Measurements from ENCODE around the gene SSTR3. TPM values are rescaled to one million over a fixed set of nuclear protein-coding genes. Genes with fewer than 3 reads are reported as not detected.

SSTR3 gene
- total and polyA plus RNA-seq, 8 donors = 0.04 to 0.26 (median 0.09) TPM; not detected in 2

- peaks cover 5 to 11% of the 10 kb centered on the region in 2 donors for H3K4me1 ChIP-seq
- intact Hi-C loops (cut with DNase I) = no loop called here
- H3K9me3 ChIP-seq = peaks cover 0 to 6% of the 10 kb centered on the region in 2 donors
- no peaks in the 10 kb centered on the region for H3K36me3 ChIP-seq
- no peaks in the 10 kb centered on the region for H3K27me3 ChIP-seq
- no peak overlapping the region for H3K4me3 ChIP-seq
- DNase-seq (peak in 1 of 4 donors; percentile 17), ATAC-seq (no peak)
- no peak overlapping the region for H3K27ac ChIP-seq
- no peak for TF ChIP-seq CTCF (IDR thresholded peaks at IDR 0.05)
Observed at GRCh38 chr22:37162221-37163095, 49.8 kb downstream of the SSTR3 start.

DNA sequence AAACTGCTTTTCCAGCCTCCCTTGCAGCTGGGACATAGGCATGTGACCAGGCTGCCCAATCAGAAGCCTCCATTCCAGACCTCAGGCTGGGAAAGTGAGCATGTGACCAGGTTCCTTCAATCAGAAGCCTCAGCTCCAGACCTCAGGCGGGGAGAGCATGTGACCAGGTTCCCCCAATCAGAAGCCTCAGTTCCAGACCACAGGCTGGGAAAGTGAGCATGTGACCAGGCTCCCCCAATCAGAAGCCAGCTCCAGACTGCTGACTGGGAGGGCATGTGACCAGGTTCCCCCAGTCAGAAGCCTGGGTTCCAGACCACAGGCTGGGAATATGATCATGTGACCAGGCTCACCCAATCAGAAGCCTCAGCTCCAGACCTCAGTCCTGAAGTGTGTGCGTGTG, 50.8 kb downstream of the SSTR3 start:
- no peak for TF ChIP-seq CTCF (IDR thresholded peaks at IDR 0.05)
- no peak for ATAC-seq

GRCh38 chr22:37160027-37160426, 52.2 kb downstream of the SSTR3 start:
- TF ChIP-seq CTCF (IDR thresholded peaks at IDR 0.05) = no peak
- intact Hi-C loops (cut with DNase I) = no loop called here

More for the DNA sequence above, 50.8 kb downstream of the SSTR3 start:
- H3K4me1 ChIP-seq = peaks cover 0 to 3% of the 10 kb centered on the region in 2 donors
- no peak overlapping the region for H3K27ac ChIP-seq
- peaks cover 0 to 6% of the 10 kb centered on the region in 2 donors for H3K9me3 ChIP-seq
- H3K36me3 ChIP-seq = no peaks in the 10 kb centered on the region
- H3K27me3 ChIP-seq = no peaks in the 10 kb centered on the region
- no peak for DNase-seq
- intact Hi-C loops (cut with DNase I) = no loop called here
- H3K4me3 ChIP-seq = no peak overlapping the region

DNA sequence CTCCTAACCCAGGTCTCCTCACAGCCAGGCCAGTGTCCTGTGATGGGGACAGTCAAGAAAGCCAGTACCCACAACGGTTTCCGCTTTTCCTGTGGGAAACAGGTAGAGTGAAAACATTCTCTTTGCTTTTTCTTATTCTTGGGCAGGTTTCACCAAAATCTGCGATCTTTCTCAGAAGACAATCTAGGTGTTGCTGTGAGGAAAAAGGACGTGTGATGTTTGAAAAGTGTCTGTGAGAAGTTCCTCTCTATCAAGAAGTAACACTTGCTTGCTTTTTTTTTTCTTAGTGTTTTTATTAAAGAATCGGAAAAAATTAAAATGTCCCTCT, 53.4 kb downstream of the SSTR3 start:
- no peak overlapping the region for H3K27ac ChIP-seq
- H3K4me1 ChIP-seq = peaks cover 0 to 3% of the 10 kb centered on the region in 2 donors
- no peaks in the 10 kb centered on the region for H3K27me3 ChIP-seq
- H3K36me3 ChIP-seq = no peaks in the 10 kb centered on the region
- no peak overlapping the region for H3K4me3 ChIP-seq
- ATAC-seq = no peak
- no peak for DNase-seq
- intact Hi-C loops (cut with DNase I) = no loop called here
- peaks cover 0 to 6% of the 10 kb centered on the region in 2 donors for H3K9me3 ChIP-seq
- no peak for TF ChIP-seq CTCF (IDR thresholded peaks at IDR 0.05)

More at GRCh38 chr22:37160027-37160426, 52.2 kb downstream of the SSTR3 start:
- Histone ChIP-seq H3K4me1 (peaks cover 0 to 3% of the 10 kb centered on the region in 2 donors), H3K27me3 (no peaks in the 10 kb centered on the region), H3K36me3 (no peaks in the 10 kb centered on the region), H3K27ac (no peak overlapping the region), H3K9me3 (peaks cover 0 to 6% of the 10 kb centered on the region in 2 donors), H3K4me3 (no peak overlapping the region)
- DNase-seq (peak in 1 of 4 donors; percentile 27), ATAC-seq (no peak)

DNA sequence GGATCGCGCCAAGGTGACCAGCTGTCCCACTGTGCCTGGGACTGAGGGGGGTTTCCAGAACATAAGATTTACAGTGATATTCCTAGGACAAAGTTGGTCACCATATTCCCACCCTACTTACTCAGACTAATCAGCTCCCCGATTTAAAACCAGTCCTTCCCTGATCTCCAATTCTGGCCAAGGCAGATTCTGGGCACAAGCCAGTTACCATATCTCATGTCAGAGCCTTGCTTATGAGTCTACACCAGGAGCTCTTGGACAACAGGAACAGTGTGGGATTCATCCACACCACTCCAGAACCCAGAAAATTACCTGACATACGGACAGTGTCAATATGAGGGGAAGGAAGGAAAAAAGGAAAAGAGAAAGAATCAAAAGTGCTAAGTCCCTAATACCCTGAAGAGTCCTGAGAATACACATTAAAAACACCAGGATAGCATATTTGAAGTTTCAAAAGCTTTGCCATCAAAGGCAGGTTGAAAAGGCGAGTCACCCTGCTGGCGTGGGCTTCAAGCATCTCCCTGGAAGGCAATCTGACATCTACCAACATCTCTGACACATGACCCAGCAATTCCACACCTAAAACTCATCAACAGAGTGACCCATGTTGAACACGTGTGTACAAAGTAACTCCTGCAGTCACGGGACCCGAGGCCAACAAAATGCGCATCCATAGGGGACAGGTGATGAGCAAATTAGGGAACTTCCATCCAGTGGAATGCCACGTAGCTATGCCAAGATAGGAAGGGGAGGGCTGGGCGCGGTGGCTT, 54.6 kb downstream of the SSTR3 start:
- ATAC-seq (no peak), DNase-seq (peak in 1 of 4 donors; percentile 46)
- H3K27me3 ChIP-seq = no peaks in the 10 kb centered on the region
- peaks cover 0 to 3% of the 10 kb centered on the region in 2 donors for H3K4me1 ChIP-seq
- no peaks in the 10 kb centered on the region for H3K36me3 ChIP-seq
- no peak for TF ChIP-seq CTCF (IDR thresholded peaks at IDR 0.05)
- no peak overlapping the region for H3K4me3 ChIP-seq
- H3K9me3 ChIP-seq = peaks cover 0 to 6% of the 10 kb centered on the region in 2 donors
- no peak overlapping the region for H3K27ac ChIP-seq
- intact Hi-C loops (cut with DNase I) = no loop called here
